K562 (cell line): Measurements from ENCODE around the gene LRRC41. TPM values are rescaled to one million over a fixed set of nuclear protein-coding genes. Genes with fewer than 3 reads are reported as not detected.
A peak's percentile ranks its signal among the peaks of the same experiment; 100 is the strongest.

Experiments used
- ADNP ChIP-seq: fragments of 200-800 bp; sonication (Bioruptor generic); IDR thresholded peaks from 2 replicates; pipeline ENCODE4 v1.6.1; 2016; ENCODE audit warnings: missing genetic modification characterization, missing compliant biosample characterization
- BACH1 ChIP-seq: fragments of 200-800 bp; sonication (Bioruptor generic); IDR thresholded peaks from 2 replicates; pipeline ENCODE4 v1.6.1; 2016; ENCODE audit warnings: missing genetic modification characterization, missing compliant biosample characterization
- CBFB ChIP-seq: sonication (generic); formaldehyde crosslinking; IDR thresholded peaks from 2 replicates; pipeline ENCODE4 v1.4.0; 2020; ENCODE audit warnings: mild to moderate bottlenecking, missing genetic modification reagents
- CHD4 ChIP-seq: fragments of 200-600 bp; sonication (generic); IDR thresholded peaks from 3 replicates; pipeline ENCODE4 v1.6.1; 2012; ENCODE audit warnings: low read depth, mild to moderate bottlenecking, mixed read lengths, low read length, inconsistent platforms; ENCODE audit not compliant: insufficient read depth, insufficient replicate concordance, poor library complexity, severe bottlenecking
- DMBX1 ChIP-seq: fragments of 250-450 bp; sonication (Bioruptor Pico); IDR thresholded peaks from 2 replicates; pipeline ENCODE4 v1.8.0; 2022; ENCODE audit warnings: inconsistent platforms, mild to moderate bottlenecking, moderate library complexity, borderline replicate concordance
- ERF ChIP-seq: fragments of 450-650 bp; formaldehyde crosslinking; IDR thresholded peaks from 2 replicates; pipeline ENCODE4 v1.4.0; 2020; ENCODE audit warnings: mild to moderate bottlenecking, mixed read lengths
- GABPB1 ChIP-seq: sonication (generic); formaldehyde crosslinking; IDR thresholded peaks from 2 replicates; pipeline ENCODE4 v1.8.0; 2022; ENCODE audit warnings: mild to moderate bottlenecking, missing genetic modification reagents
- HNRNPK ChIP-seq: fragments of 200-400 bp; formaldehyde crosslinking; IDR thresholded peaks from one replicate; pipeline ENCODE4 v1.6.1; 2018; ENCODE audit warnings: mild to moderate bottlenecking, low read depth, low read length; ENCODE audit not compliant: poor library complexity, severe bottlenecking
- KLF13 ChIP-seq: fragments of 450-650 bp; IDR thresholded peaks from 2 replicates; pipeline ENCODE4 v1.6.1; 2016; ENCODE audit warnings: missing genetic modification characterization, low read depth, mild to moderate bottlenecking, missing compliant biosample characterization, moderate library complexity, borderline replicate concordance
- KLF16 ChIP-seq: IDR thresholded peaks from 2 replicates; pipeline ENCODE4 v1.6.1; 2016; ENCODE audit warnings: antibody characterized with exemption
- MECOM ChIP-seq: fragments of 250-450 bp; sonication (Bioruptor Pico); IDR thresholded peaks from 2 replicates; pipeline ENCODE4 v1.8.0; 2022; ENCODE audit warnings: inconsistent platforms
- MTA1 ChIP-seq: fragments of 450-650 bp; IDR thresholded peaks from 2 replicates; pipeline ENCODE4 v1.6.1; 2017; ENCODE audit warnings: borderline replicate concordance
- NFYB ChIP-seq: IDR thresholded peaks from 2 replicates; pipeline ENCODE4 v1.6.1; 2011; ENCODE audit warnings: mild to moderate bottlenecking, moderate library complexity; ENCODE audit not compliant: insufficient read length; ENCODE audit errors: extremely low read depth
- POLR2G ChIP-seq: fragments of 200-400 bp; formaldehyde crosslinking; IDR thresholded peaks from 2 replicates; pipeline ENCODE4 v1.6.1; 2017; ENCODE audit warnings: low read depth, mild to moderate bottlenecking, antibody characterized with exemption, low read length, moderate library complexity
- PRDM10 ChIP-seq: fragments of 450-650 bp; IDR thresholded peaks from 2 replicates; pipeline ENCODE4 v1.6.1; 2018; ENCODE audit not compliant: partially characterized antibody
- TCF7L2 ChIP-seq: fragments of 150-350 bp; IDR thresholded peaks from 2 replicates; pipeline ENCODE4 v1.6.1; 2016; ENCODE audit warnings: low read depth, mild to moderate bottlenecking, low read length, moderate library complexity
- ZBTB5 ChIP-seq: fragments of 450-650 bp; IDR thresholded peaks from 2 replicates; pipeline ENCODE4 v1.6.1; 2017; ENCODE audit warnings: antibody characterized with exemption
- ZNF175 ChIP-seq: fragments of 200-800 bp; sonication (Bioruptor generic); IDR thresholded peaks from 2 replicates; pipeline ENCODE4 v1.6.1; 2016; ENCODE audit warnings: low read depth, mild to moderate bottlenecking, missing genetic modification characterization, missing compliant biosample characterization
- ZNF347 ChIP-seq: fragments of 450-650 bp; formaldehyde crosslinking; IDR thresholded peaks from 2 replicates; pipeline ENCODE4 v1.4.0; 2020; ENCODE audit warnings: low read depth, mild to moderate bottlenecking, moderate library complexity
- polyA plus RNA-seq, 8 experiments: library from polyadenylated mRNA; depleted of rRNA in 4 of 8; stranded (reverse) in 5 of 8; unstranded in 3 of 8; fragments of >200 nt; fragmentation: Nextera tagmentation in 2 of 8; fragmentation: Illumina TruSeq in 1 of 8; extraction: Ambion mirVana in 2 of 8; extraction: Trizol in 1 of 8; gene quantifications; 2 replicates each; pipeline versions ENCODE4 v1.2.1 to v1.2.3, GENCODE V29; 2011 to 2014; ENCODE audit warnings: inconsistent platforms in 1 of 8, missing spikeins in 1 of 8
- total RNA-seq, 7 experiments: library from RNA; depleted of rRNA in 6 of 7; stranded (reverse); fragments of >200 nt in 6 of 7; fragmentation: Illumina TruSeq in 2 of 7; extraction: Trizol in 2 of 7; gene quantifications; 2 replicates each; pipeline versions ENCODE4 v1.2.1 to v1.2.3, GENCODE V29; 2011 to 2021; ENCODE audit warnings: low replicate concordance in 1 of 7
- TF ChIP-seq, protein P1 (sequence below): sonication (generic); formaldehyde crosslinking; IDR thresholded peaks from 2 replicates; pipeline ENCODE4 v1.8.1; 2023; ENCODE audit warnings: mild to moderate bottlenecking, missing genetic modification reagents

Gene LRRC41
- total and polyA plus RNA-seq, 9 of the 15 experiments (the other 6 are each of a cell fraction or from before 2014, with no cell fraction given): 10.5 to 64.7 (median 44.2) TPM

- TF ChIP-seq GABPB1 (no peak), ZNF347 (CRISPR knock-in tag) (no peak), ZNF175 (CRISPR knock-in tag) (peak; percentile 34; the same call in 1 of the 2 replicates), ADNP (no peak), KLF16 (no peak), DMBX1 (CRISPR knock-in tag) (peak; percentile 88), KLF13 (tag) (no peak), PRDM10 (no peak), BACH1 (tag) (no peak), HNRNPK (no peak), CHD4 (no peak), CBFB (0 out of 2 replicates have a peak, but pooled peaks have one; percentile 45), ZBTB5 (no peak), TCF7L2 (no peak), MECOM (peak; percentile 58; the same call in 1 of the 2 replicates), POLR2G (peak; percentile 78), MTA1 (no peak), NFYB (no peak), ERF (CRISPR knock-in tag) (no peak)
- TF ChIP-seq, protein P1, sequence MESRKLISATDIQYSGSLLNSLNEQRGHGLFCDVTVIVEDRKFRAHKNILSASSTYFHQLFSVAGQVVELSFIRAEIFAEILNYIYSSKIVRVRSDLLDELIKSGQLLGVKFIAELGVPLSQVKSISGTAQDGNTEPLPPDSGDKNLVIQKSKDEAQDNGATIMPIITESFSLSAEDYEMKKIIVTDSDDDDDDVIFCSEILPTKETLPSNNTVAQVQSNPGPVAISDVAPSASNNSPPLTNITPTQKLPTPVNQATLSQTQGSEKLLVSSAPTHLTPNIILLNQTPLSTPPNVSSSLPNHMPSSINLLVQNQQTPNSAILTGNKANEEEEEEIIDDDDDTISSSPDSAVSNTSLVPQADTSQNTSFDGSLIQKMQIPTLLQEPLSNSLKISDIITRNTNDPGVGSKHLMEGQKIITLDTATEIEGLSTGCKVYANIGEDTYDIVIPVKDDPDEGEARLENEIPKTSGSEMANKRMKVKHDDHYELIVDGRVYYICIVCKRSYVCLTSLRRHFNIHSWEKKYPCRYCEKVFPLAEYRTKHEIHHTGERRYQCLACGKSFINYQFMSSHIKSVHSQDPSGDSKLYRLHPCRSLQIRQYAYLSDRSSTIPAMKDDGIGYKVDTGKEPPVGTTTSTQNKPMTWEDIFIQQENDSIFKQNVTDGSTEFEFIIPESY (CRISPR knock-in tag): peak; percentile 99
Measured at GRCh38 chr1:46285730-46286477, 17.5 kb downstream of the LRRC41 start (continued).
